Measurements from ENCODE around the gene DNAJC15. TPM values are rescaled to one million over a fixed set of nuclear protein-coding genes. Genes with fewer than 3 reads are reported as not detected.

The DNAJC15 gene
- total and polyA plus RNA-seq, 2 of the 8 experiments (the other 6 are each of a cell fraction or from before 2014, with no cell fraction given): 5.8 to 20.8 TPM

DNA sequence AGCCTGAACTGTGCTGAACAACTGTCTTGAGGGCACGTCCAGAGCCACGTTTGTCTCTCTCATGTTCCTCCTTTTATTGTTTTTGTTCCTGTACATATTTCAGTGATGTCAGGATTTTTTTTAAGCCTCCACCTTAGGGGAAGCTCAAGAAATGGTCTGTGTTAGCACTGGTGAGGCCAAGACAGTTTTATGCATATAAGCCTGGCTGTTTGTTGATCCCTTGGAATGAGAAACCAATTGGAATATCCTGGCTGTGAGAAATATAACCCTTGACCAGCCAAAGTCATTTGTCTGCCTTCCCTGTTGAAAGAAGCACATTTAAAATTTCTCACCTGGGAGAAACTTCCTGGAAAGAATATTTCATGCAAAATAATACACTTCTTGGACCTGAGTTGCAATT lies 115.8 kb downstream of the DNAJC15 start:
- Histone ChIP-seq H3K27me3 (replicated peaks in 1 of 4; ENCODE audit: control insufficient read depth in 3 of 4, extremely low read depth in 1 of 4, insufficient read depth in 3 of 4, low read length in 3 of 4) (no peaks in the 10 kb centered on the region), H3K4me1 (replicated peaks in 1 of 4; ENCODE audit: control insufficient read depth in 3 of 4, insufficient read depth in 4 of 4, low read length in 3 of 4) (peaks cover 0 to 12% (median 7%) of the 10 kb centered on the region in 4 experiments; a peak in 4 of 7 replicates), H2BK12ac (ENCODE audit: low read depth, low read length) (0 out of 2 replicates have a peak overlapping the region, but pooled peaks have one; percentile 13), H3K23me2 (ENCODE audit: low read depth, low read length) (no peaks in the 10 kb centered on the region), H3K56ac (replicated peaks; ENCODE audit: insufficient read length, low read depth, low read length) (no peak overlapping the region), H4K8ac (ENCODE audit: extremely low read depth, insufficient read depth, low read length) (no peak overlapping the region), H2AFZ (ENCODE audit: low read length) (no peak overlapping the region), H3K4me2 (ENCODE audit: insufficient read depth in 1 of 2, low read depth in 2 of 2, low read length in 2 of 2) (no peak overlapping the region), H3K36me3 (ENCODE audit: control insufficient read depth in 2 of 4, insufficient read depth in 4 of 4, low read length in 3 of 4) (no peaks in the 10 kb centered on the region), H2AK5ac (ENCODE audit: low read depth, low read length) (no peak overlapping the region), H3K18ac (ENCODE audit: extremely low read depth, low read length) (no peak overlapping the region), H4K20me1 (replicated peaks in 1 of 2; ENCODE audit: control insufficient read depth in 1 of 2, insufficient read depth in 2 of 2, low read length in 2 of 2) (no peaks in the 10 kb centered on the region), H3K14ac (ENCODE audit: insufficient read length) (no peak overlapping the region), H2BK120ac (replicated peaks; ENCODE audit: low read depth, low read length) (no peak overlapping the region), H3K23ac (ENCODE audit: insufficient read length) (no peak overlapping the region), H3K4ac (replicated peaks; ENCODE audit: insufficient read length, low read depth, low read length) (no peak overlapping the region), H2BK5ac (ENCODE audit: low read depth, low read length) (no peak overlapping the region), H4K91ac (replicated peaks; ENCODE audit: insufficient read length, low read length) (no peak overlapping the region), H3K79me2 (ENCODE audit: control insufficient read depth in 1 of 2, insufficient read depth in 2 of 2, low read length in 2 of 2) (no peaks in the 10 kb centered on the region), H3K79me1 (ENCODE audit: low read depth, low read length) (no peaks in the 10 kb centered on the region), H3K27ac (ENCODE audit: low read depth, low read length) (no peak overlapping the region), H2BK15ac (ENCODE audit: low read length) (no peak overlapping the region), H4K5ac (ENCODE audit: insufficient read length, low read depth, low read length) (no peak overlapping the region), H3K9ac (replicated peaks in 1 of 4; ENCODE audit: extremely low read depth in 1 of 4, low read depth in 3 of 4, low read length in 3 of 4) (no peak overlapping the region), H3K9me3 (ENCODE audit: insufficient read depth in 2 of 2, low read depth in 1 of 2, low read length in 1 of 2) (no peaks in the 10 kb centered on the region), H3K4me3 (ENCODE audit: extremely low read depth in 1 of 4, insufficient read depth in 2 of 4, low read depth in 3 of 4, low read length in 4 of 4) (no peak overlapping the region), H2BK20ac (ENCODE audit: low read length) (peak overlapping the region; percentile 27; the same call in 1 of the 2 replicates)
- ChIA-PET POLR2A (ENCODE audit: partially characterized antibody) (no interaction called here), CTCF (ENCODE audit: partially characterized antibody) (interaction anchor here (0.7 to 2.4 kb wide), 2 partner anchors 23 to 27 kb away, joined by 3 to 6 read pairs; no protein-coding TSS in a partner anchor)
- no peak for FAIRE-seq
- TF ChIP-seq, protein P1, sequence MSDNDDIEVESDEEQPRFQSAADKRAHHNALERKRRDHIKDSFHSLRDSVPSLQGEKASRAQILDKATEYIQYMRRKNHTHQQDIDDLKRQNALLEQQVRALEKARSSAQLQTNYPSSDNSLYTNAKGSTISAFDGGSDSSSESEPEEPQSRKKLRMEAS (IDR thresholded peaks at IDR 0.05): no peak
- TF ChIP-seq TBP (IDR thresholded peaks at IDR 0.05; ENCODE audit: low read depth, low read length) (no peak), KDM4A (IDR thresholded peaks at IDR 0.05; ENCODE audit: low read depth, low read length, severe bottlenecking) (no peak), JUN (IDR thresholded peaks at IDR 0.05; ENCODE audit: low read depth, low read length) (no peak), BCL11A (IDR thresholded peaks at IDR 0.05; ENCODE audit: low read depth in 2 of 2, low read length in 2 of 2) (no peak), EP300 (IDR thresholded peaks at IDR 0.05; ENCODE audit: borderline replicate concordance in 1 of 2, low read depth in 2 of 2, low read length in 2 of 2) (no peak), EGR1 (IDR thresholded peaks at IDR 0.05; ENCODE audit: borderline replicate concordance, low read depth, low read length) (no peak), PHF8 (conservative IDR thresholded peaks at IDR 0.05; ENCODE audit: low read depth, low read length) (no peak), KDM5A (IDR thresholded peaks at IDR 0.05; ENCODE audit: low read length) (no peak)
- 90% methylated on average over 2 of the region's 2 CpGs; no CpG with 5 or more reads in 1 of the 2 experiments for WGBS, 2 experiments (ENCODE audit: extremely low coverage in 1 of 2, insufficient coverage in 1 of 2, insufficient read length in 1 of 2, insufficient replicate concordance in 2 of 2, low coverage in 1 of 2, low lambda C conversion rate in 2 of 2, missing lambda C conversion rate in 1 of 2)
- DNase-seq (ENCODE audit: low read depth in 1 of 2, low spot score in 2 of 2): no peak
